HL-60 (cell line): ENCODE results near the gene CD69.

Experiments used
- CTCF ChIP-seq: IDR thresholded peaks from one replicate; pipeline ENCODE4 v1.5.1; 2011; ENCODE audit warnings: low read length, control low read depth, inconsistent platforms; ENCODE audit not compliant: insufficient read depth
- POLR2AphosphoS5 ChIP-seq: IDR thresholded peaks from 2 replicates; pipeline ENCODE4 v1.6.1; 2012; ENCODE audit warnings: low read depth

- no peak for TF ChIP-seq CTCF
- TF ChIP-seq POLR2AphosphoS5 = no peak
Measured at GRCh38 chr12:9762369-9762768, 1.7 kb upstream of the CD69 start.
